Natural killer cell (primary cell): ENCODE results near the gene BCL2L11. TPM values are rescaled to one million over a fixed set of nuclear protein-coding genes. Genes with fewer than 3 reads are reported as not detected.

ENCODE experiments used
- ATAC-seq, 3 donors: fragments of 150-1000 bp in 2 of 3; fragments of 200-7000 bp in 1 of 3; cut with Tn5 transposase; 1 replicate in 1 of 3; 2 replicates in 2 of 3; pipeline ENCODE4 v1.10.0; 2021; ENCODE audit warnings: mild to moderate bottlenecking in 2 of 3, moderate library complexity in 2 of 3
- DNase-seq, 2 donors: peaks; one replicate each; pipeline versions ENCODE4 v3.0.0 to v3.0.0-alpha.2; 2013 to 2021; ENCODE audit warnings: mixed read lengths in 1 of 2
- H3K27ac ChIP-seq: one replicate; pipeline ENCODE4 v1.5.1; 2013; ENCODE audit warnings: mild to moderate bottlenecking, low read length
- H3K27me3 ChIP-seq: one replicate; pipeline ENCODE4 v1.6.1; 2013; ENCODE audit warnings: low read length; ENCODE audit not compliant: control insufficient read depth, insufficient read depth
- H3K36me3 ChIP-seq: one replicate; pipeline ENCODE4 v1.6.1; 2013; ENCODE audit warnings: low read length; ENCODE audit not compliant: control insufficient read depth, insufficient read depth
- H3K4me1 ChIP-seq: one replicate; pipeline ENCODE4 v1.6.1; 2013; ENCODE audit warnings: low read length; ENCODE audit not compliant: control insufficient read depth, insufficient read depth
- H3K4me3 ChIP-seq: one replicate; pipeline ENCODE4 v1.5.1; 2013; ENCODE audit warnings: low read length
- H3K9me3 ChIP-seq: one replicate; pipeline ENCODE4 v1.6.1; 2013; ENCODE audit warnings: low read length; ENCODE audit not compliant: control insufficient read depth, insufficient read depth
- H3K27ac Mint-ChIP-seq, 2 donors: one replicate each; pipeline ENCODE4 v1.8.0; 2022; ENCODE audit warnings: mild to moderate bottlenecking in 2 of 2, mixed read lengths in 2 of 2, moderate library complexity in 1 of 2
- H3K27me3 Mint-ChIP-seq, 2 donors: one replicate each; pipeline ENCODE4 v1.8.0; 2022; ENCODE audit warnings: low read depth in 2 of 2, mixed read lengths in 2 of 2
- H3K36me3 Mint-ChIP-seq: one replicate; pipeline ENCODE4 v1.8.0; 2022; ENCODE audit warnings: mixed read lengths
- H3K4me1 Mint-ChIP-seq, 2 donors: one replicate each; pipeline ENCODE4 v1.8.0; 2022; ENCODE audit warnings: mixed read lengths in 2 of 2
- H3K4me3 Mint-ChIP-seq: one replicate; pipeline ENCODE4 v1.8.0; 2022; ENCODE audit warnings: mild to moderate bottlenecking, moderate library complexity, mixed read lengths
- H3K9me3 Mint-ChIP-seq, 2 donors: one replicate each; pipeline ENCODE4 v1.8.0; 2022; ENCODE audit warnings: mixed read lengths in 2 of 2
- CTCF ChIP-seq: fragments of 200-600 bp; IDR thresholded peaks from one replicate; pipeline ENCODE4 v1.8.0; 2022; ENCODE audit warnings: antibody characterized with exemption
- WGBS: methylation state at CpG from one replicate; pipeline ENCODE4 v1.1.7; 2013; ENCODE audit warnings: missing lambda C conversion rate; ENCODE audit not compliant: insufficient coverage; 5-methylcytosine and 5-hydroxymethylcytosine counted together
- intact Hi-C: fragments of 100-400 bp; cut with micrococcal nuclease; formaldehyde crosslinking; loops from one replicate; pipeline ENCODE4 v1.14.2; 2022
- total RNA-seq, 4 donors: library from RNA; stranded (reverse); fragments of 120-200 nt in 1 of 4; gene quantifications; one replicate each; pipeline versions ENCODE4 v1.2.3 to v1.2.4, GENCODE V29; 2013 to 2022

Gene BCL2L11
- total RNA-seq, 3 donors from 2014 or later (not counting 1 experiment from before 2014, with no cell fraction given): 27.4 to 56.9 (median 39.9) TPM

GRCh38 chr2:111161971-111162370 is 41.3 kb downstream of the BCL2L11 start:
- Mint-ChIP-seq H3K4me3 (no peak overlapping the region), H3K9me3 (no peaks in the 10 kb centered on the region), H3K36me3 (no peaks in the 10 kb centered on the region), H3K27ac (no peak overlapping the region), H3K4me1 (peaks cover 10 to 21% of the 10 kb centered on the region in 2 donors), H3K27me3 (no peaks in the 10 kb centered on the region)
- H3K27me3 ChIP-seq: no peaks in the 10 kb centered on the region
- intact Hi-C loops: no loop called here
- H3K27ac ChIP-seq: no peak overlapping the region
- no peak for TF ChIP-seq CTCF
- no peak for DNase-seq
- no peak for ATAC-seq
- 81% methylated on average over 12 of the region's 12 CpGs for WGBS
- peaks cover 5% of the 10 kb centered on the region for H3K4me1 ChIP-seq
- no peaks in the 10 kb centered on the region for H3K9me3 ChIP-seq
- peaks cover 21% of the 10 kb centered on the region for H3K36me3 ChIP-seq
- no peak overlapping the region for H3K4me3 ChIP-seq

GRCh38 chr2:111162718-111163331 is 42.1 kb downstream of the BCL2L11 start:
- no peaks in the 10 kb centered on the region for H3K9me3 Mint-ChIP-seq
- no peak overlapping the region for H3K4me3 ChIP-seq
- DNase-seq (peak in 1 of 2 donors; percentile 22), ATAC-seq (peak in 2 of 3 donors; percentile 15 to 42)
- no peaks in the 10 kb centered on the region for H3K9me3 ChIP-seq
- no peaks in the 10 kb centered on the region for H3K36me3 Mint-ChIP-seq
- intact Hi-C loops: no loop called here
- peaks cover 21% of the 10 kb centered on the region for H3K36me3 ChIP-seq
- H3K27ac Mint-ChIP-seq: no peak overlapping the region
- H3K27me3 ChIP-seq: no peaks in the 10 kb centered on the region
- no peak overlapping the region for H3K4me3 Mint-ChIP-seq
- no peak for TF ChIP-seq CTCF
- no peak overlapping the region for H3K27ac ChIP-seq
- 32% methylated on average over 11 of the region's 12 CpGs for WGBS
- H3K4me1 Mint-ChIP-seq: peaks cover 8 to 16% of the 10 kb centered on the region in 2 donors
- no peaks in the 10 kb centered on the region for H3K27me3 Mint-ChIP-seq
- peaks cover 5% of the 10 kb centered on the region for H3K4me1 ChIP-seq

DNA sequence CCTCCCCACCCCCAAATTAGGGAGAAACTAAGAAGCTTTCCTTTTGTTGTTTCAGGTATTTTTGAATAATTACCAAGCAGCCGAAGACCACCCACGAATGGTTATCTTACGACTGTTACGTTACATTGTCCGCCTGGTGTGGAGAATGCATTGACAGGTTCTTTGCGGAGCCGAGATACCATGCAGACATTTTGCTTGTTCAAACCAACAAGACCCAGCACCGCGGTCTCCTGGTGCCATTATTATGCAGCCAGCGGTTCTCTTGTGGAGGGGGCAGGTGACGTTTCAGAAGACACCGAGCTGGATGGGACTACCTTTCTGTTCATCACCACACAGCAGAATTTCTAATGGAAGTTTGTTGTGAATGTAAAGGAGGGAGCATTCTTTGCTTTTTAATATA is 43.4 kb downstream of the BCL2L11 start:
- intact Hi-C loops: no loop called here
- no peaks in the 10 kb centered on the region for H3K27me3 ChIP-seq
- peaks cover 6% of the 10 kb centered on the region for H3K4me1 ChIP-seq
- Mint-ChIP-seq H3K27ac (no peak overlapping the region), H3K4me1 (peaks cover 8 to 16% of the 10 kb centered on the region in 2 donors), H3K27me3 (no peaks in the 10 kb centered on the region), H3K4me3 (no peak overlapping the region), H3K9me3 (no peaks in the 10 kb centered on the region), H3K36me3 (no peaks in the 10 kb centered on the region)
- no peaks in the 10 kb centered on the region for H3K9me3 ChIP-seq
- no peak overlapping the region for H3K4me3 ChIP-seq
- DNase-seq: no peak
- no peak for TF ChIP-seq CTCF
- H3K27ac ChIP-seq: no peak overlapping the region
- peaks cover 20% of the 10 kb centered on the region for H3K36me3 ChIP-seq
- ATAC-seq: no peak
- WGBS: 91% methylated on average over 10 of the region's 12 CpGs

DNA sequence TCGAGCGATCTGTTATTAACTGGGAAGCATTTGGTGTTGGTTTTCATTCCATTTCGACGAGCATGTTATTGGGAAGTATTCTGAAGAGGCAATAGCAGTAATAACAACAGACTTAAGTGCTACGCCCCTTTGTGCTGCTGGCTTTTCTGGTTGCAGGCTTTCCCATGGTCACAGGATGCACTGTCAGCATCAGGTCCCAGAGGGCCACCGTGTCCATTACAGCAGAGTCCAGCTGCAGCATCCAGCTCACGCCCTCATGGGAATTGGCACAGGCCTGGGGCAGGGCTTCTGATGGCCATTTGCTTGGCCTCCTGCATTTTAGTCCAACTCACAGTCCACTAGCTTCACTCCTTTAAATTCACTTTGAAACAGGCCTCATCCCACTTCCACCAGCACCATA is 44.4 kb downstream of the BCL2L11 start:
- H3K9me3 ChIP-seq: no peaks in the 10 kb centered on the region
- no peak overlapping the region for H3K4me3 ChIP-seq
- H3K27ac ChIP-seq: no peak overlapping the region
- H3K36me3 ChIP-seq: peaks cover 20% of the 10 kb centered on the region
- no peaks in the 10 kb centered on the region for H3K27me3 ChIP-seq
- no peak overlapping the region for H3K27ac Mint-ChIP-seq
- no peaks in the 10 kb centered on the region for H3K27me3 Mint-ChIP-seq
- WGBS: 96% methylated on average over 7 of the region's 7 CpGs
- intact Hi-C loops: no loop called here
- DNase-seq (no peak), ATAC-seq (no peak)
- H3K4me3 Mint-ChIP-seq: no peak overlapping the region
- peaks cover 6% of the 10 kb centered on the region for H3K4me1 ChIP-seq
- no peaks in the 10 kb centered on the region for H3K9me3 Mint-ChIP-seq
- no peaks in the 10 kb centered on the region for H3K36me3 Mint-ChIP-seq
- TF ChIP-seq CTCF: no peak
- H3K4me1 Mint-ChIP-seq: peaks cover 8 to 13% of the 10 kb centered on the region in 2 donors
